ENCODE data around the gene MGAT4A. TPM values are rescaled to one million over a fixed set of nuclear protein-coding genes. Genes with fewer than 3 reads are reported as not detected.

MGAT4A gene
- total RNA-seq, 1 donor from 2014 or later, result 3.2 TPM

- DNase-seq (ENCODE audit: low read depth), result no peak
- no peak for TF ChIP-seq CTCF (IDR thresholded peaks at IDR 0.05; ENCODE audit: insufficient read depth, low read length, poor library complexity, severe bottlenecking)
- no peak overlapping the region for H3K4me3 ChIP-seq (ENCODE audit: low read depth, low read length)
- H3K27me3 ChIP-seq (ENCODE audit: control insufficient read depth, insufficient read depth, low read length), result no peaks in the 10 kb centered on the region
- H3K36me3 ChIP-seq (ENCODE audit: control insufficient read depth, insufficient read depth, low read length), result no peaks in the 10 kb centered on the region
Measured at GRCh38 chr2:98698896-98699295, 32.0 kb downstream of the MGAT4A start.

DNA sequence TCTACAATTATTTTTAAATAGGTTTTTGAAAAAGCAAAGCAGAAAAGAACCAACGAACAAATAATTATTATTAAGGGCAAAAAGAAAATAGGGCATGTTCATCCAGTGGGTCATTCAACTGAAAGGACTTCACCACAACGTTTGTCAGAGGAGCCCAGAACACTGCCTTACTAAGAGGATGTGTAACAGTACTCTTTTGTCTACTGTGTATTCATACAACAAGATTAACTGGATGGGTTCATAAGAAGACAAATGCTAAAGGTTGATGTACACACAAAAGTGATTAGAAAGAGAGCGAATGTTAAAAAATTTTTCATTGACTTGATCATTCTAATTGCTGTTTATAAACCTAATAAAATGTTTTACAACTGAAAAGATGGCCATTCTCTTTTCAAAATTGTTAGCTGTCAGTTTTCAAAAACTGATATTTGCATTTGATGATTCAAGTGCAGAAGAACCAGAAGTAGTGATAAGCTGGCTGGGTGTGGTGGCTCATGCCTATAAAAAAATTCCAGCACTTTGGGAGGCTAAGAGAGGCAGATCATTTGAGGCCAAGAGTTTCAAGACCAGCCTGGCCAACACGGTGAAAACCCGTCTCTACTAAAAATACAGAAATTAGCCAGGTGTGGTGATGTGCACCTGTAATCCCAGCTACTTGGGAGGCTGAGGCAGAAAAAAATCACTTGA is 33.1 kb downstream of the MGAT4A start:
- no peaks in the 10 kb centered on the region for H3K36me3 ChIP-seq (ENCODE audit: control insufficient read depth, insufficient read depth, low read length)
- H3K27me3 ChIP-seq (ENCODE audit: control insufficient read depth, insufficient read depth, low read length), result no peaks in the 10 kb centered on the region
- H3K4me3 ChIP-seq (ENCODE audit: low read depth, low read length), result no peak overlapping the region
- no peak for TF ChIP-seq CTCF (IDR thresholded peaks at IDR 0.05; ENCODE audit: insufficient read depth, low read length, poor library complexity, severe bottlenecking)
- DNase-seq (ENCODE audit: low read depth), result no peak

DNA sequence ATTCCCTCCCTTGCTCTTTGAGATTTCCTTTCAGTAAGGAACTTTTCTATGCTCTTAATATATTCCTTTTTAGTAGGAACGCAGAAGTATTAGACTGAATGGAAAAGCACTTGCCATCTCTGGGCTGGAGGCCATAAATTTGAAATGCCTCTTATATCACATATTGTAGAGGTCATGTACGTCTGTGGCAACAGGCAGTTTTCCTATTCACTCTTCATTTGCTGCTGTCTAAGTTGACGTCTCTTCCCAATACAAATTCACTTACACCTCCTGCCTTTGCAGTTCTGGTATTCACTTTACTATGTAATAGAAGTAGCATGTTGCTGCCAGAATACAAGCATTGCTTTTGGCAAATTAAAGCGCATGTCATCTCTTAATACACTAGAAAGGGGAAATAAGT is 34.7 kb downstream of the MGAT4A start:
- H3K4me3 ChIP-seq (ENCODE audit: low read depth, low read length), result no peak overlapping the region
- DNase-seq (ENCODE audit: low read depth), result no peak
- H3K27me3 ChIP-seq (ENCODE audit: control insufficient read depth, insufficient read depth, low read length), result no peaks in the 10 kb centered on the region
- no peaks in the 10 kb centered on the region for H3K36me3 ChIP-seq (ENCODE audit: control insufficient read depth, insufficient read depth, low read length)
- no peak for TF ChIP-seq CTCF (IDR thresholded peaks at IDR 0.05; ENCODE audit: insufficient read depth, low read length, poor library complexity, severe bottlenecking)

- Histone ChIP-seq H3K27me3 (ENCODE audit: control insufficient read depth, insufficient read depth, low read length) (no peaks in the 10 kb centered on the region), H3K4me3 (ENCODE audit: low read depth, low read length) (no peak overlapping the region), H3K36me3 (ENCODE audit: control insufficient read depth, insufficient read depth, low read length) (no peaks in the 10 kb centered on the region)
- TF ChIP-seq CTCF (IDR thresholded peaks at IDR 0.05; ENCODE audit: insufficient read depth, low read length, poor library complexity, severe bottlenecking), result no peak
- DNase-seq (ENCODE audit: low read depth), result no peak
Measured at GRCh38 chr2:98695255-98695654, 35.7 kb downstream of the MGAT4A start.

DNA sequence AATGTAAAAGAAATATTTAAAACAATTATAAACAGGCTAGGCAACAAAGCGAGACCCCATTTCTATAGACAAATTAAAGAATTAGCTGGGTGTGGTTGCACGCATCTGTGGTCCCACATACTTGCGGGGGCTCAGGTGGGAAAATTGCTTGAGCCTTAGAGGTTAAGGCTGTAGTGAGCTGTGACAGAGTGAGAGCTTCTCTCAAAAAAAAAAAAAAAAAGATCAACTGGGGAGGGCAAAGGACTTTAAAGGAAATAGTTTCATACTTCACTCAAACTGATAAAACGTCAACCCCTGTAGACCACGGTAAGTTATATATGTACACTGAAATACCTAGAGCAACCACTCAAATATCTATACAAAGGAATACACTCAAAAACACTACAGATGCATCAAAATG is 37.5 kb downstream of the MGAT4A start:
- Histone ChIP-seq H3K36me3 (ENCODE audit: control insufficient read depth, insufficient read depth, low read length) (no peaks in the 10 kb centered on the region), H3K27me3 (ENCODE audit: control insufficient read depth, insufficient read depth, low read length) (no peaks in the 10 kb centered on the region), H3K4me3 (ENCODE audit: low read depth, low read length) (no peak overlapping the region)
- TF ChIP-seq CTCF (IDR thresholded peaks at IDR 0.05; ENCODE audit: insufficient read depth, low read length, poor library complexity, severe bottlenecking), result no peak
- no peak for DNase-seq (ENCODE audit: low read depth)
